OCI-LY7 (cell line): Measurements from ENCODE around the gene OSBPL7.

Experiments used
- EZH2phosphoT487 ChIP-seq: fragments of 200-600 bp; sonication (generic); IDR thresholded peaks from 2 replicates; pipeline ENCODE4 v1.6.1; 2018; ENCODE audit warnings: low read depth, borderline replicate concordance, mild to moderate bottlenecking, mixed run types, antibody characterized with exemption, low read length, moderate library complexity, mixed read lengths
- TF ChIP-seq, protein P1 (sequence below): fragments of 200-600 bp; sonication (generic); conservative IDR thresholded peaks from 2 replicates; pipeline ENCODE4 v1.5.1; 2014; ENCODE audit warnings: mild to moderate bottlenecking, antibody characterized with exemption, low read length, moderate library complexity, mixed read lengths

DNA sequence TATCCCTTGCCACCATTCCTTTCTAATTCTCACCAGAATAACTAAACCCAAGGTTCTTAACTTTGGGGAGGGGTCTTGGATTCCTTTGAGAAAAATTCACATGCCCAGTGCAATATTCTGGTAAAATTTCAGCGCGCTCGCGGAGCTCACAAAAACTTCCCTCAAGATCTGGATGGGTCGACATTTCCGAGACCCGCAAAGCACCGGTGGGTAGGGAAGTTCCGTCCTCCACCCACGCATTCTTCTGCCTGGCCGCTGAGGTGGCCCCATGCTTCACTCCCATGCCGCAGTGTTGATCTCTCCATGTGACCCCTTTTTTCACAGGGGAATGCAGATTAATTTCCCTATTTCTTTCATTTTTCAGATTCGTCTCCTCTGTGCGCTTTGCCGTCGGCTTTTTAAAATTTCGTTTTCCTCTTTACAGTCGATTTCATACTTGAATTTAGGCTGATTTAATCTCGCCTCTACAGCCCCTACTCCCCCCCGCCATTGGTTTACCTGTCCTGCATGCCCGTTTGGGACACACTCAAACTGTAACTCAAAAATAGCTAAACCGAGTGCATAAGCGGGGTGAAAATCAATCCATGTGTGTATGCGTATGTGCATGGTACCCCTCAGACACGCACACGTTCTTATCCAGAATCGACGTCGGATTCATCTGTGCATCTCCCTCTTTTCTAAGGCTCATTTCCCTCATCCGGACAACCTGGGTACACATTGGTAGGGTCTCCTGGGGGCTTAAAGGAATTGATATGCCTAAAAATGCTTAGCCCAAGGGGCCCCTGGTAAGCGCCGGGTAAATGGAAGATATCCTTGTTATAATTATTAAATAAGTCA, 30.7 kb upstream of the OSBPL7 start:
- TF ChIP-seq, protein P1, sequence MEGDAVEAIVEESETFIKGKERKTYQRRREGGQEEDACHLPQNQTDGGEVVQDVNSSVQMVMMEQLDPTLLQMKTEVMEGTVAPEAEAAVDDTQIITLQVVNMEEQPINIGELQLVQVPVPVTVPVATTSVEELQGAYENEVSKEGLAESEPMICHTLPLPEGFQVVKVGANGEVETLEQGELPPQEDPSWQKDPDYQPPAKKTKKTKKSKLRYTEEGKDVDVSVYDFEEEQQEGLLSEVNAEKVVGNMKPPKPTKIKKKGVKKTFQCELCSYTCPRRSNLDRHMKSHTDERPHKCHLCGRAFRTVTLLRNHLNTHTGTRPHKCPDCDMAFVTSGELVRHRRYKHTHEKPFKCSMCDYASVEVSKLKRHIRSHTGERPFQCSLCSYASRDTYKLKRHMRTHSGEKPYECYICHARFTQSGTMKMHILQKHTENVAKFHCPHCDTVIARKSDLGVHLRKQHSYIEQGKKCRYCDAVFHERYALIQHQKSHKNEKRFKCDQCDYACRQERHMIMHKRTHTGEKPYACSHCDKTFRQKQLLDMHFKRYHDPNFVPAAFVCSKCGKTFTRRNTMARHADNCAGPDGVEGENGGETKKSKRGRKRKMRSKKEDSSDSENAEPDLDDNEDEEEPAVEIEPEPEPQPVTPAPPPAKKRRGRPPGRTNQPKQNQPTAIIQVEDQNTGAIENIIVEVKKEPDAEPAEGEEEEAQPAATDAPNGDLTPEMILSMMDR = no peak
- TF ChIP-seq EZH2phosphoT487 = peak; percentile 86; the same call in 1 of the 2 replicates
